HG03159 (cell line): ENCODE results near the gene EML6.

Experiments
- ATAC-seq: cut with Tn5 transposase; IDR thresholded peaks from one replicate; pipeline ENCODE4 v1.9.1; 2021; ENCODE audit warnings: mild to moderate bottlenecking, moderate library complexity; ENCODE audit not compliant: unreplicated experiment

EML6 gene

GRCh38 chr2:55012672-55013484 lies 289.4 kb downstream of the EML6 start:
- ATAC-seq: no peak

- no peak for ATAC-seq
Observed at GRCh38 chr2:55013936-55014335, 290.5 kb downstream of the EML6 start.

DNA sequence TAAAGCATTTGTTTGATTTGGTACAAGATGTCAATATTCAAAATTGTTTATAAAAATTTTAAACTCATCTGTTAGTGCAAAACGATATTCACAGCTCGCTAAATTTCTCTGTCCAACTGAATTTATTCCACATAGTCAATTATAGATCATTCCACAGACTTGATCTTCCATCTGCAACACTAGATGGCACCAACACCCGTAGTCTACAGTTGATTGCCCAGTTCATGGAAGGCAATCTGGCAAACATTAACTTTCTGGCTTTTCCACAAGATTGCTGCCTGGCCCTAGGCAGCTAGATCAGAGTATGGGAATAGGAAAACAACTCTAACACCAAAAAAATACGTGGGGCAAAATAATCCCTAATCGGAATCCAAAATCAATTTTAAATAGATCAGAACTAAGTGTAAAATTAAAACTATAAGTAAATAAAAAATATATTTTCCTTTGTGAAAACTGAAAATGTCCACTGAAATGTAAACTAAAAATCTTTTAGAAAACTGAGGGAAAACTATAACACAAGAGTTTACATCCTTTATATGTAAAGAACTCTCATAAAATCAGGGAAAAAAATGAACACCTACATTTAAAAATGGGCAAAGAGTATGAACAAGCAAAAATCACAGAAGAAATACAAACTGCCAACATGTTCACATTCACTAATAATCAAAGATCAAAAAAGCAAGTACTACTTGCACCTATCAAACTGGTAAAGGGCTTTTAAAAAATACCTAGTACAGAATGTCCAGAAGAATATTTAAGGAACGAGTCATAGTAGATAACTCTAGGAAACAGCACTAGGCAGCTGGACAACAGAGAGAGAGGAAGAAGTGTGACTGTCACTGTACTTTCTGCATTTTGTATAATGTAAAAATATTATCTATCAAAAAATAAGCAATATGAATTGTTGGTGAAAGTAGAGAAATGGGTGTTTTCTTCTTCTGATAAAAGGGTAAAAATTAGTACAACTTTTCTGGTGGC lies 291.8 kb downstream of the EML6 start:
- no peak for ATAC-seq

- ATAC-seq: no peak
Observed at GRCh38 chr2:55017428-55017827, 294.0 kb downstream of the EML6 start.

DNA sequence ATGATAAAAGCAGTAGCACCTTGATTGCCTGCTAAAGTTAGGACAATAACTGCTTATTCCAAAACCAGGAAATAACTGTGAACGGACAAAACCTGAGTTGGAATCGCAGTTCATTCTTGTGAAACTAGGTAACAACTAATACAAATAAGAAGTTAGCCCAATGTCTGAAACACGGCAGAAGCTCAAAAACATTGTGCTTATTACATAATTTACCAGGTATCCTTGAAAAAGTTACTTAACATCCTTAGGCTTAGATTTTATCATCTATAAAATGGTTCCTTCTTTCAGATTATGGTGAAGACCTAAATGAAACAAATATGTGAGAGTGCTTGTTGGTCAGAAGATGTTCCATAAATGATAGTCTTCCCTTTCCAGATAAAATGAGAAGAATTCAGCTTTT lies 294.4 kb downstream of the EML6 start:
- no peak for ATAC-seq

DNA sequence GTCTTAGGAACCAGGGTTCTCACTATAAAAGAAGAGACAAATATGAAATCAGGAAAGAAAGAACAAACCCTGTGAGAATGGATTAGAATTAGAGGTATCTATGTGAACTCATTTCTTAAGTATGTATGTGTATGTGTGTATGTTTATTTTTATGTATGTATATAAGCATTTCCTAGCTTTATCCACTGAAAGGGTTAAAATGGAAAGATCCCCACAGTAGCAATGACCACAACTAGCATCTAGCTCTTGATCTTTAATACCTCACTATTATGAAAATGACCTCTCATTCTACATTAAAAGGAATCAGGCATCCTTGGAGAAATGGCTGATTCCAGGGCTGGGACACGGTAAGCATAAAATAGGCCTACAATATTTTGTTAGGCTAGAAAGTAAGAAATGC lies 295.2 kb downstream of the EML6 start:
- no peak for ATAC-seq

GRCh38 chr2:55019526-55020258 lies 296.2 kb downstream of the EML6 start:
- no peak for ATAC-seq
